GM12878 (cell line): ENCODE results near the gene CEP128. TPM values are rescaled to one million over a fixed set of nuclear protein-coding genes. Genes with fewer than 3 reads are reported as not detected.

ENCODE experiments used
- ATAC-seq: fragments of 200-7000 bp; cut with Tn5 transposase; 3 replicates; pipeline ENCODE4 v1.9.1; 2020; ENCODE audit warnings: mild to moderate bottlenecking, moderate library complexity
- BruUV-seq: library from RNA; stranded (reverse); fragments of 400-500 nt; replicated peaks from 2 replicates; lab custom pipeline; 2021; lab: Mats Ljungman, UMichigan
- CTCF ChIA-PET: fragments of 300-600 bp; sonication (Branson Sonifier 250); formaldehyde crosslinking; extraction: SDS; loops from one replicate; lab custom pipeline; 2021; ENCODE audit warnings: inconsistent platforms; lab: Yijun Ruan, JAX
- POLR2A ChIA-PET: fragments of 350-600 bp; formaldehyde crosslinking; extraction: SDS; loops from one replicate; lab custom pipeline; 2021; ENCODE audit warnings: inconsistent platforms; lab: Charles Lee
- RAD21 ChIA-PET: fragments of 300-600 bp; sonication (Branson Sonifier 250); formaldehyde crosslinking; loops from one replicate; lab custom pipeline; 2023; ENCODE audit warnings: antibody characterized with exemption; ENCODE audit not compliant: unreplicated experiment; lab: Charles Lee
- SMC1A ChIA-PET: fragments of 300-600 bp; sonication (Branson Sonifier 250); formaldehyde crosslinking; loops from one replicate; lab custom pipeline; 2023; ENCODE audit not compliant: unreplicated experiment, uncharacterized antibody; lab: Charles Lee
- DNase-seq: peaks from one replicate; pipeline ENCODE4 v3.0.0-alpha.2; 2011; ENCODE audit warnings: low read depth, low spot score
- FAIRE-seq: peaks from 3 replicates; lab custom pipeline; 2011; peaks lifted over from hg19 to GRCh38; lab: Jason Lieb, UNC
- H2AFZ ChIP-seq: 2 replicates; pipeline ENCODE4 v1.6.0; 2011; ENCODE audit warnings: low read depth, low read length, control low read depth; ENCODE audit not compliant: control insufficient read depth
- H3K27ac ChIP-seq: 2 replicates; pipeline ENCODE4 v1.5.1; 2011; ENCODE audit warnings: control low read depth; ENCODE audit not compliant: control insufficient read depth, insufficient read depth
- H3K27me3 ChIP-seq, 2 experiments: replicated peaks in 1 of 2; 2 replicates each; pipeline versions ENCODE4 v1.6.0 to v1.6.1; 2011; ENCODE audit warnings: low read length in 1 of 2; ENCODE audit not compliant: control insufficient read depth in 2 of 2, insufficient read depth in 2 of 2
- H3K36me3 ChIP-seq, 2 experiments: 2 replicates each; pipeline ENCODE4 v1.5.1; 2011; ENCODE audit warnings: low read length in 1 of 2; ENCODE audit not compliant: control insufficient read depth in 2 of 2, insufficient read depth in 2 of 2
- H3K4me1 ChIP-seq: 2 replicates; pipeline ENCODE4 v1.6.1; 2011; ENCODE audit warnings: mild to moderate bottlenecking, low read length, moderate library complexity, mixed read lengths; ENCODE audit not compliant: control insufficient read depth, insufficient read depth
- H3K4me2 ChIP-seq: 2 replicates; pipeline ENCODE4 v1.6.0; 2011; ENCODE audit warnings: control low read depth; ENCODE audit not compliant: control insufficient read depth, insufficient read depth
- H3K4me3 ChIP-seq: fragments of 200-600 bp; sonication (generic); 2 replicates; pipeline ENCODE4 v1.5.1; 2016
- H3K79me2 ChIP-seq: 2 replicates; pipeline ENCODE4 v1.6.0; 2011; ENCODE audit warnings: low read length; ENCODE audit not compliant: control insufficient read depth, insufficient read depth
- H3K9ac ChIP-seq: 2 replicates; pipeline ENCODE4 v1.8.0; 2011; ENCODE audit warnings: low read length, control low read depth, mixed read lengths; ENCODE audit not compliant: control insufficient read depth, insufficient read depth
- H3K9me3 ChIP-seq: replicated peaks from 3 replicates; pipeline ENCODE4 v1.5.1; 2011; ENCODE audit warnings: mild to moderate bottlenecking, low read length; ENCODE audit not compliant: control insufficient read depth, insufficient read depth
- H4K20me1 ChIP-seq: 2 replicates; pipeline ENCODE4 v1.6.0; 2011; ENCODE audit not compliant: control insufficient read depth, insufficient read depth
- ATF7 ChIP-seq: fragments of 450-650 bp; IDR thresholded peaks from 2 replicates; pipeline ENCODE4 v1.6.1; 2016; ENCODE audit warnings: low read depth, mild to moderate bottlenecking
- EZH2 ChIP-seq: IDR thresholded peaks from 2 replicates; pipeline ENCODE4 v1.6.1; 2012; ENCODE audit warnings: low read depth, mild to moderate bottlenecking, control low read depth, inconsistent platforms, low read length, borderline replicate concordance; ENCODE audit not compliant: control insufficient read depth
- HDGF ChIP-seq: fragments of 450-650 bp; IDR thresholded peaks from 2 replicates; pipeline ENCODE4 v1.6.1; 2016; ENCODE audit warnings: antibody characterized with exemption
- IKZF2 ChIP-seq, 2 experiments: fragments of 450-650 bp; IDR thresholded peaks; 2 replicates each; pipeline ENCODE4 v1.6.1; 2017; ENCODE audit warnings: mild to moderate bottlenecking in 2 of 2, moderate library complexity in 2 of 2
- NFIC ChIP-seq: IDR thresholded peaks from 2 replicates; pipeline ENCODE4 v1.6.1; 2012; ENCODE audit warnings: low read depth, mild to moderate bottlenecking, inconsistent platforms, low read length, moderate library complexity
- PAX5 ChIP-seq: IDR thresholded peaks from 2 replicates; pipeline ENCODE4 v1.6.1; 2011; ENCODE audit warnings: low read depth, low read length, borderline replicate concordance
- POLR2A ChIP-seq: IDR thresholded peaks from 2 replicates; pipeline ENCODE4 v1.6.1; 2011; ENCODE audit warnings: low read depth, mild to moderate bottlenecking, low read length
- TCF7 ChIP-seq: IDR thresholded peaks from 2 replicates; pipeline ENCODE4 v1.6.1; 2014; ENCODE audit warnings: antibody characterized with exemption, borderline replicate concordance
- ZSCAN29 ChIP-seq: fragments of 450-650 bp; IDR thresholded peaks from 2 replicates; pipeline ENCODE4 v1.6.1; 2017; ENCODE audit warnings: mild to moderate bottlenecking, moderate library complexity
- WGBS: methylation state at CpG from one replicate; pipeline ENCODE4 v1.1.6; 2016; ENCODE audit warnings: low lambda C conversion rate; ENCODE audit not compliant: insufficient replicate concordance, insufficient coverage; ENCODE audit errors: missing lambda C conversion rate; 5-methylcytosine and 5-hydroxymethylcytosine counted together
- in situ Hi-C: fragments of 300-500 bp; cut with MboI; formaldehyde crosslinking; loops from 9 replicates; pipeline ENCODE4 v1.14.3; 2018; ENCODE audit warnings: mixed read lengths
- intact Hi-C: fragments of 100-400 bp; cut with micrococcal nuclease; formaldehyde crosslinking; loops from one replicate; pipeline ENCODE4 v1.14.2; 2022; ENCODE audit not compliant: unreplicated experiment
- polyA plus RNA-seq, 11 experiments: library from polyadenylated mRNA; depleted of rRNA in 4 of 11; unstranded in 6 of 11; stranded (reverse) in 5 of 11; fragments of >200 nt; fragmentation: Nextera tagmentation in 4 of 11; fragmentation: Illumina TruSeq in 1 of 11; extraction: Ambion mirVana in 4 of 11; extraction: Trizol in 1 of 11; gene quantifications; 1 replicate in 1 of 11; 2 replicates in 10 of 11; pipeline versions ENCODE4 v1.2.1 to v1.2.3, GENCODE V29; 2011 to 2016; ENCODE audit warnings: inconsistent platforms in 2 of 11, missing spikeins in 2 of 11, low read depth in 1 of 11
- total RNA-seq, 4 experiments: library from RNA; depleted of rRNA in 3 of 4; stranded (reverse); fragments of >200 nt in 3 of 4; fragmentation: Illumina TruSeq in 1 of 4; extraction: Trizol in 1 of 4; gene quantifications; 2 replicates each; pipeline versions ENCODE4 v1.2.1 to v1.2.3, GENCODE V29; 2013 to 2021
- TF ChIP-seq, protein P1 (sequence below): IDR thresholded peaks from 2 replicates; pipeline ENCODE4 v1.6.1; 2011; ENCODE audit warnings: low read depth, mild to moderate bottlenecking, low read length, moderate library complexity, borderline replicate concordance; ENCODE audit errors: extremely low read depth
- TF ChIP-seq, protein P2 (sequence below): fragments of 150-350 bp; IDR thresholded peaks from 2 replicates; pipeline ENCODE4 v1.6.1; 2014; ENCODE audit warnings: mild to moderate bottlenecking, low read depth, low read length
- TF ChIP-seq, protein P3 (sequence below): IDR thresholded peaks from 2 replicates; pipeline ENCODE4 v1.6.1; 2012; ENCODE audit warnings: low read depth, low read length, improper control_type of control experiment

Gene CEP128
- total and polyA plus RNA-seq, 10 of the 15 experiments (the other 5 are each of a cell fraction or from before 2014, with no cell fraction given) = 1.1 to 6.7 (median 3.4) TPM

- intact Hi-C loops = no loop called here
- no peaks in the 10 kb centered on the region for H3K27me3 ChIP-seq
Observed at GRCh38 chr14:80491131-80491530, 450.4 kb downstream of the CEP128 start.

More at GRCh38 chr14:80491131-80491530, 450.4 kb downstream of the CEP128 start:
- no TSS peak for BruUV-seq
- Histone ChIP-seq H3K9ac (no peak overlapping the region), H3K79me2 (no peaks in the 10 kb centered on the region), H3K27ac (no peak overlapping the region), H2AFZ (no peak overlapping the region), H3K4me3 (no peak overlapping the region), H3K9me3 (no peaks in the 10 kb centered on the region), H3K4me1 (no peaks in the 10 kb centered on the region), H4K20me1 (no peaks in the 10 kb centered on the region), H3K36me3 (no peaks in the 10 kb centered on the region), H3K4me2 (no peak overlapping the region)
- WGBS = 16% methylated on average over 4 of the region's 4 CpGs
- DNase-seq (peak; percentile 23), ATAC-seq (peak; percentile 76), FAIRE-seq (no peak)
- ChIA-PET RAD21 (no interaction called here), SMC1A (interaction anchor here (1.0 kb wide), 1 partner anchor 8 kb away, joined by 3 read pairs; no protein-coding TSS in a partner anchor), POLR2A (no interaction called here), CTCF (no interaction called here)
- in situ Hi-C loops = no loop called here
- TF ChIP-seq HDGF (no peak), ZSCAN29 (no peak), NFIC (no peak), POLR2A (no peak), EZH2 (no peak), PAX5 (no peak), ATF7 (no peak), IKZF2 (IDR thresholded peaks at IDR 0.05) (no peak), TCF7 (no peak)
- TF ChIP-seq, protein P1, sequence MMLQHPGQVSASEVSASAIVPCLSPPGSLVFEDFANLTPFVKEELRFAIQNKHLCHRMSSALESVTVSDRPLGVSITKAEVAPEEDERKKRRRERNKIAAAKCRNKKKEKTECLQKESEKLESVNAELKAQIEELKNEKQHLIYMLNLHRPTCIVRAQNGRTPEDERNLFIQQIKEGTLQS = no peak
- TF ChIP-seq, protein P2, sequence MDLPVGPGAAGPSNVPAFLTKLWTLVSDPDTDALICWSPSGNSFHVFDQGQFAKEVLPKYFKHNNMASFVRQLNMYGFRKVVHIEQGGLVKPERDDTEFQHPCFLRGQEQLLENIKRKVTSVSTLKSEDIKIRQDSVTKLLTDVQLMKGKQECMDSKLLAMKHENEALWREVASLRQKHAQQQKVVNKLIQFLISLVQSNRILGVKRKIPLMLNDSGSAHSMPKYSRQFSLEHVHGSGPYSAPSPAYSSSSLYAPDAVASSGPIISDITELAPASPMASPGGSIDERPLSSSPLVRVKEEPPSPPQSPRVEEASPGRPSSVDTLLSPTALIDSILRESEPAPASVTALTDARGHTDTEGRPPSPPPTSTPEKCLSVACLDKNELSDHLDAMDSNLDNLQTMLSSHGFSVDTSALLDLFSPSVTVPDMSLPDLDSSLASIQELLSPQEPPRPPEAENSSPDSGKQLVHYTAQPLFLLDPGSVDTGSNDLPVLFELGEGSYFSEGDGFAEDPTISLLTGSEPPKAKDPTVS = no peak
- TF ChIP-seq, protein P3, sequence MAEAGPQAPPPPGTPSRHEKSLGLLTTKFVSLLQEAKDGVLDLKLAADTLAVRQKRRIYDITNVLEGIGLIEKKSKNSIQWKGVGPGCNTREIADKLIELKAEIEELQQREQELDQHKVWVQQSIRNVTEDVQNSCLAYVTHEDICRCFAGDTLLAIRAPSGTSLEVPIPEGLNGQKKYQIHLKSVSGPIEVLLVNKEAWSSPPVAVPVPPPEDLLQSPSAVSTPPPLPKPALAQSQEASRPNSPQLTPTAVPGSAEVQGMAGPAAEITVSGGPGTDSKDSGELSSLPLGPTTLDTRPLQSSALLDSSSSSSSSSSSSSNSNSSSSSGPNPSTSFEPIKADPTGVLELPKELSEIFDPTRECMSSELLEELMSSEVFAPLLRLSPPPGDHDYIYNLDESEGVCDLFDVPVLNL = no peak
